Vagina (tissue), 2 donors: ENCODE results near the gene APOL5.

Source experiments
- CTCF ChIP-seq, 3 experiments: fragments of 450-650 bp in 2 of 3; fragments of 200-600 bp in 1 of 3; sonication (generic) in 1 of 3; IDR thresholded peaks; one replicate each; pipeline ENCODE4 v1.5.1; 2017 to 2019; ENCODE audit warnings: antibody characterized with exemption in 3 of 3, mild to moderate bottlenecking in 2 of 3, moderate library complexity in 2 of 3
- POLR2A ChIP-seq, 2 donors: fragments of 450-650 bp; IDR thresholded peaks; one replicate each; pipeline ENCODE4 v1.6.1; 2017; ENCODE audit warnings: antibody characterized with exemption in 2 of 2, mild to moderate bottlenecking in 2 of 2, moderate library complexity in 2 of 2
- POLR2AphosphoS5 ChIP-seq, 2 donors: sonication (generic); formaldehyde crosslinking; IDR thresholded peaks; one replicate each; pipeline ENCODE4 v1.9.0; 2017; ENCODE audit warnings: antibody characterized with exemption in 2 of 2, mild to moderate bottlenecking in 2 of 2, low read depth in 1 of 2; ENCODE audit not compliant: insufficient read depth in 1 of 2

- no peak for TF ChIP-seq CTCF (IDR thresholded peaks at IDR 0.05)
- no peak for TF ChIP-seq POLR2AphosphoS5 (IDR thresholded peaks at IDR 0.05; ENCODE audit: insufficient read depth in 1 of 2, low read depth in 1 of 2)
- no peak for TF ChIP-seq POLR2A (IDR thresholded peaks at IDR 0.05)
Measured at GRCh38 chr22:35708917-35709316, 8.8 kb upstream of the APOL5 start.
